D341Med (cell line): Measurements from ENCODE around the gene PRKN.

Experiments
- DNase-seq: peaks from one replicate; pipeline ENCODE4 v3.0.0; 2012; ENCODE audit warnings: low spot score

The PRKN gene

GRCh38 chr6:162373868-162374267, 353.7 kb downstream of the PRKN start:
- no peak for DNase-seq

DNA sequence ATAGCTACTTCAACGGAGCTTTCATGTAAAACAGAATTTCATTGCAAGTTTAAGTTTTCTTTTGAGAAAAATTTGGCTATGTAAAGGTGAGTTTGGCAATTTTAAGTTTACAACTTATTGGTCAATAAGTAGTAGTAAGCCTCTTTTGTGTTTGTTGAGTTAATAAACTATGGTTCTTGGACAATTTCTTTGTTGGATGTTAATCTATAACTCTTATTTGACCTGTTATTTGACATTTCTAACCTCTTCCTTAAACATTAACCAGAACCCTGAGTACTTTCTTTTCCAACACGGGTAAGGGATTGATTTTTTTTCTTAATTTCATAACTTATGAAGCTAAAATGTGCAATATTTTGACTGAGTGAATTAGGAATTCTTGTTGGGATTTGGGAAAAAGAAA, 354.4 kb downstream of the PRKN start:
- no peak for DNase-seq

- no peak for DNase-seq
Observed at GRCh38 chr6:162372106-162372505, 355.5 kb downstream of the PRKN start.

DNA sequence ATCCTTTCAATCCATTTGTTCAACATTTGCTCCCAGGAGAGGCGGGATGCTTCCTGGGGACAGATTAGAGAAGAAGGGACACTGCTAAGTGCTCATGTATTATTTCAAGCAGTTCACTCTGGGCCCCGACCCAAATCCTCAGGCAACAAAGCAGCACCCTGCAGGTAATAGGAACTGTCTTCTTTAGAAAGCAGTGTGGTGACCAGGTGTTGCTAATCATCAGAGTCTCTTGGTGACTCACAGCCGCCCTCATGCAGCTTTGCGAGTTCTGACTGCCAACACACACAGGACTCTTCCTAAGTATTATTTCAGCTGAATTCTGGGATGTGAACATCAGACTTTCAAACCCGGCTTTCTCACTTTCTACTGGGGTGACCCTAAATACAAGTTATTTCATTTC, 356.4 kb downstream of the PRKN start:
- DNase-seq: no peak

- no peak for DNase-seq
Observed at GRCh38 chr6:162369091-162369490, 358.5 kb downstream of the PRKN start.

DNA sequence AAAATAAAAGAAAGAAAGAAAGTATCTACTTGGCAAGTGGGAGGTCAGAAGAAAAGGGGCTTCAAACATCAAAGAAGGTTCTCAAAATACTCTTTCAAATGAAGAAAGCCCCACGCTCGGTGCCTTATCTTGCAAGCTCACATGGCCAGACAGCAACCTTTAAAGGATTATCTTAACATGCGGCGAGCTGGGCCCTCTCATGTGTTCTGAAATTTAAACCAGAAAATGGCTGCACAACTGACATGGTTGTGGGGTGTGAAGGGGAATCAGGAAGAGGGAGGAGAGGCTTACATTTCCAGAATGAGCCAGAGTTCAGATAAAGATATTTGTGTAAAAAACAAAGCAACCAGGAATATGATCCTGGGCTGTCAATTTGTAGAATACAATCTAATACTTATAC, 363.1 kb downstream of the PRKN start:
- DNase-seq: no peak

DNA sequence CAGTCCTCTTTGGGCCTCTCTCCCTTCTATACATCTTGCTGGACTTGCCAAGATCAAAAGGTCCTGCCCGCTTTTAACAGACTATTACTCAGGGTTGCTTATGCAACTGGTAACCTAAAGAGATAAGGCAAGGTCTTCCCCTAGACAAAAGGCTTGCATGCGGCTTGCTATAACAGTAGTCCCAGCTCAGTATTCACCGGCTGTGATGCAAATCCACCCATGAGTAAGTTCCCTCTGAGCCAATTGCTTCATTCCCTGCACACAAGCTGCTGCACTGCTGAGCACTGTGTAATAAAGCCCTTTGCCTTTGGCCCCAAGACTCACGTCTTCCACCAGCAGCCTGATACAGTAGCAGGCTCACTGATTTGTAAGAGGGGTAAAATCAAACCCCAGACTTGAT, 363.8 kb downstream of the PRKN start:
- no peak for DNase-seq

DNA sequence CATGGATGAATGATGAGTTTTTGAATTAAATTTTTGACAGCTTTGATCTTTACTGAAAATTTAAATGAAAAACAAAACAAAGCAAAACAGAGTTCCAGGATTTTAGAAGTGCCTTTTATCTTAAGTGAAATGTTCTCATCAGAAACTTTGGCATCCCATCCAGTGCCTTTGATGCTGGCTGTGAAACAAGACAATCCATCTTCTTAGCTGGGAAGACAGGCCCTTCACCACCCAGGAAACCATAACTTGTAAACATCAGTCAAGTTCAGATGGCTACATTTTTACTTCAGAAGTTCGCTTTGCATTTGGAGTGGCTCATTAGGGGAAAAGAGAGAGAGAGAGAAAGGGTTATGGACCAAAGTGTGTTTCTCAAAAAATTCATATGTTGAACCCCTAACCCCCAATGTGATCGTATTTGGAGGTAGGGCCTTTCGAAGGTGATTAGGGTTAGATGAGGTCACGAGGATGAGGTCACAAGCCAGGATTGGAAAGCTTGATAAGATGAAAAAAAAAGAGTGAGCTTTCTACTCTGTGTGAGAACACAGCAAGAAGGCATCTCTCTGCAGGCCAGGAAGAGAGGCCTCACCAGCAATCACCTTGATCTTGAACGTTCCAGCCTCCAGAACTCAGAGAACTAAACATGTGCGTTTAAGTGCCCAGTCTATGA, 366.5 kb downstream of the PRKN start:
- no peak for DNase-seq

DNA sequence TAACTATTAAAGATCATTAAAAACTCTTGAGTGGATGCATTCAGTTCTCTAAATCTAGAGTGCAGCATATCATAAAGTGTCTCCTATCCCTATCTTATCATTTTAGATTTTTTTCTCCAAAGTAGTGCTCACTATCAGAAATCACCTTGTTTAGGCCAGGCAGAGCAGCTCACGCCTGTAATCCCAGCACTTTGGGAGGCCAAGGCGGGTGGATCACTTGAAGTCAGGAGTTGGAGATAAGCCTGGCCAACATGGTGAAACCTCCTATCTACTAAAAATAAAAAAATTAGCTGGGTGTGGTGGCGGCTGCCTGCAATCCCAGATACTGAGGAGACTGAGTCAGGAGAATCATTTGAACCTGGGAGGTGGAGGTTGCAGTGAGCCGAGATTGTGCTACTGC, 368.9 kb downstream of the PRKN start:
- no peak for DNase-seq

GRCh38 chr6:162345051-162345511, 382.5 kb downstream of the PRKN start:
- no peak for DNase-seq

GRCh38 chr6:162344646-162345010, 382.9 kb downstream of the PRKN start:
- DNase-seq: no peak

GRCh38 chr6:162343936-162344645, 383.5 kb downstream of the PRKN start:
- DNase-seq: no peak

- no peak for DNase-seq
Observed at GRCh38 chr6:162343198-162343935, 384.2 kb downstream of the PRKN start.

DNA sequence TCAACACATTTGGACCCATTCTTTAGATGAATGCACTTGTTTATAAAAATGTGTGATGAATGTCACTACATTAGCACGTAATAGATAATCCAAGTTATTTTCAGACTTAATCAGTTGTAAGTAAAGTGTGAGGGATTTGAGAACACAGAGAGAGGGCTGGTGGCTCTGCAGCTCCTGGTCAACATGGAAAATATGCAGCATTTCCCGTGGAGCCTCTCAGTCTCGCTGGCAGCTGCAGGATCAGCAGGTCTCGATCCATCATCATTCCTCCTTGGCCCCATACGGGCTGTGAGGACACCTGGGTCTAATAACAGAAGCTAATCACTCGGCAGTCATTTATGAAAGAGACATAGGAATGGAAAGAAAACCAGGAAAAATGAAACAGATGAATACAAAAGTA, 390.2 kb downstream of the PRKN start:
- no peak for DNase-seq

DNA sequence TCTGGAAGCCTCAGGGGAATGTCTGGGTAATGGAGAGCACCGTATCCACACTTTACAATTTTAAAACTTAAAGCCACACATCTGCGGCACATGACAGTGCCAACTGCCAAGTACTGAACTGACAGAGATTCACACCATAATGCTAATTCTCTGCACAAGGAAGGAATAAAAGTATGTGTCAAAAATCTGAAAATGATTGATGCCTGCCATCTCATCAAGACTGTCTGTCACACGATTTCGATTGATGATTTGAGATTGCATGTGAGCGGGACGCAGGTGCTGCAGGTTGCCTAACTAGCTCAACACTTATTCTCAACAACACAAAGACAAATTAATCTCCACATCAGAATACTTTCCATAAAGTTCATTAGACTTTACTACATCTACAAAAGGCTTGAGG, 391.2 kb downstream of the PRKN start:
- DNase-seq: no peak

GRCh38 chr6:162332365-162332764, 395.2 kb downstream of the PRKN start:
- no peak for DNase-seq

GRCh38 chr6:162331911-162332310, 395.7 kb downstream of the PRKN start:
- DNase-seq: no peak

DNA sequence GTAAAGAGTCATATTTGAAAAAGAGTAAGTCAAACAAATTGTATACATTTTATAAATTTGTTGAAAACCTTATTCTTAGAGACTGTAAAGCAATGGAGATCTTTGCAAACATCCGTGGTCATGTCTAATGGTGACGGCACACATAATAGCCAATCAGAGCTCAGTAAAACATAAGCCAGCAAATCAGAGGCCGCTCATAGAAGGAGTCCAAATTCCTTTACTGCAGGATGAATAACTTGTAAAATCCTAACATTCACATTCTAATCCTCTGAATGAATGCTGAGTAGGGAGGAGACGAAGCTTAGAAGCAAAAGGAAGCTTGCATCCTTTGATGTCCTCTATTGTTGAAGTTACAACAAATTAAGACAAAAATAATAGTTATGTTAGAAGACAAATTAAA, 401.7 kb downstream of the PRKN start:
- no peak for DNase-seq

DNA sequence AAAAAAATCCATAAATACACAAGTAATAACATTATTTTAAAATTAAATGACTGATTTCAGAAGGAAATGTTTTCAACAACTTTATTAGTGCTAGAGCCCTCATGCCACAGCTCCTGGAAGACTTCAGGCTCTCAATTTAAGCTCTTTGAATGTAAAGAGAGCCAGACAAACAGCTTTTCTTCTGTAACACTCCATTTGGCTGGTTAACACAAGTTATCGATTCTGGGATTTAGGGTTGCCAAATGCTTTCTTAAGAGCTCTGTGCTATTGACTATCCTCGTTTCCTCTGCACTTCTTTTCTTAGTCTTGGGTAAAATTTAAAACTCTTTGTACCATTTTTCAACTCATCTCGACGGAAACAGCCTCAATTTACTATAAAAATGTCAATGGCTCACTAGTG, 402.5 kb downstream of the PRKN start:
- no peak for DNase-seq

DNA sequence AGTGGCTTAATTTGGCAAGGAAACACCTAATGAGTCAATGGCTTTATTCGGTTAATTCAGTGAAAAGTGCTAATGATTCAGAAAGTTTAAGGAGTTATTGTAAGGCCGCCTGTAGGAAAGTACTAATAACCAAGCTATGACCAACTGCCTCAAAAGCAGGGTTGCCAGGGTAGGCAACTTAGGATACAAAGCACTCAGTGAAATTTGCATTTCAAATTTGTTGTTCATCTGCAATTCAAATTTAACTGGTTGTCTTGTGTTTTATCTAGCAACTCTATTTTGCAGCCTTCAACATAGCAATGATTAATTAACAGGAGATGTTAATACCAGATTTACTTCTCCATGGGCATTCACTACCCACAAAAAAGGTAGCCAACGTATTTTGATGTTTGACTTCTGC, 412.3 kb downstream of the PRKN start:
- DNase-seq: no peak

DNA sequence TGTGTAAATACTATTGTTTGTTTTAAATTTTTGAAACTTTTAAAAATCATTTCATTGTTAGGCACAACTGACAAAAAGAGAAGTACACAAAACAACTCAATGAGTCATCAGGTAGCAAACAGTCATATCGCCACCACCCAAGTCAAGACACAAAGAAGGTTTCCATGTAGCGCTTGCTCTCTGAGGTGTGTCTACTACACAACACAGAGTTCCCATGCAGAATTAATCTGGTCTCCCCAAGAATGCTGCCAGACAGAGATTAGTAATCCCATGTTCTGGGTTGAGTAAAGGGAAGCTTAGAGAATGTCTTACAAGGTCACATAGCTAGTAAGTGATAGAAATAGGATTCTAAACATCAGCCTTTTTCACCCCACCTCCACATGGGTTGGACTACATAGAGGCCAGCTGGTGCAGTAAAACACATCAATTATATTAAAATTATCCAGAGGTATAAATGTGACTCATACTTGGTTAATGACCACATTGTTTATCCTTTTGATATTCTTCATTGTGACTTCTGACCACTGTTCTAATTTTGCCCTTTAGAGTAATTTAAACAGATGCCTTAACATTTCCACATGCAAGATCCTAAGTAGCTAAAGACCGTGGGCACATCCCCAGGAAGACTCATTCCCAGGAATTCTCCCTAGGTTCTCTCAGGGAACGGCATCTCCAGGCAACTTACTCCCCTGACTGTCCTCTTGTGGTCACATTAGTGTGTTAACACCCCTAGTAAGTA, 413.5 kb downstream of the PRKN start:
- DNase-seq: no peak

GRCh38 chr6:162307865-162308264, 419.7 kb downstream of the PRKN start:
- no peak for DNase-seq

GRCh38 chr6:162306616-162307015, 420.9 kb downstream of the PRKN start:
- no peak for DNase-seq
